Transverse colon (tissue), 4 donors: ENCODE measurements around the gene ETFDH. TPM values are rescaled to one million over a fixed set of nuclear protein-coding genes. Genes with fewer than 3 reads are reported as not detected.
"Not testable (repeated sequence)": the region's sequence is repeated elsewhere in the genome, so short reads cannot be mapped to it uniquely, and the experiment has no call there.

ENCODE experiments used
- DNase-seq: peaks from one replicate; pipeline ENCODE4 v3.0.0-alpha.2; 2019
- H3K27ac ChIP-seq, 4 donors: fragments of 200-600 bp; sonication (generic); 2 replicates each; pipeline ENCODE4 v1.5.1; 2016 to 2018; ENCODE audit warnings: inconsistent platforms in 4 of 4
- H3K27me3 ChIP-seq: fragments of 200-600 bp; sonication (generic); 2 replicates; pipeline ENCODE4 v1.5.1; 2017; ENCODE audit warnings: inconsistent platforms
- H3K36me3 ChIP-seq, 4 donors: fragments of 200-600 bp; sonication (generic); 2 replicates each; pipeline ENCODE4 v1.5.1; 2017 to 2019; ENCODE audit warnings: inconsistent platforms in 4 of 4
- H3K4me1 ChIP-seq, 4 donors: fragments of 200-600 bp; sonication (generic); 2 replicates each; pipeline ENCODE4 v1.5.1; 2017 to 2020; ENCODE audit warnings: inconsistent platforms in 4 of 4
- H3K4me3 ChIP-seq, 4 donors: fragments of 200-600 bp; sonication (generic); 1 replicate in 1 of 4; 2 replicates in 3 of 4; pipeline versions ENCODE4 v1.5.1 to v1.6.1; 2017 to 2019; ENCODE audit warnings: inconsistent platforms in 4 of 4
- H3K9me3 ChIP-seq, 2 donors: fragments of 200-600 bp; sonication (generic); 2 replicates each; pipeline ENCODE4 v1.5.1; 2017 to 2019; ENCODE audit warnings: inconsistent platforms in 2 of 2
- EP300 ChIP-seq: sonication (generic); formaldehyde crosslinking; IDR thresholded peaks from one replicate; pipeline ENCODE4 v1.6.1; 2017; ENCODE audit warnings: antibody characterized with exemption, low read depth
- POLR2A ChIP-seq: fragments of 450-650 bp; IDR thresholded peaks from one replicate; pipeline ENCODE4 v1.6.1; 2016; ENCODE audit warnings: antibody characterized with exemption, mild to moderate bottlenecking, moderate library complexity
- POLR2AphosphoS5 ChIP-seq, 3 donors: sonication (generic); formaldehyde crosslinking; IDR thresholded peaks; one replicate each; pipeline ENCODE4 v1.6.1; 2016; ENCODE audit warnings: antibody characterized with exemption in 3 of 3
- WGBS, 2 donors: methylation state at CpG; one replicate each; pipeline ENCODE4 v1.1.5; 2018; ENCODE audit warnings: low coverage in 1 of 2; 5-methylcytosine and 5-hydroxymethylcytosine counted together
- in situ Hi-C, 4 donors: fragments of 200-750 bp; cut with MboI; loops; one replicate each; pipeline versions ENCODE4 v1.15.0 to v1.15.1; 2017; ENCODE audit warnings: low sequenced_read_pairs in 3 of 4, low pct_ligation_motif_present in 1 of 4, low pct_unique_long_range_greater_than_20kb in 1 of 4
- intact Hi-C: fragments of 100-400 bp; cut with DNase I; formaldehyde crosslinking; loops from one replicate; pipeline ENCODE4 v1.15.1; 2023; ENCODE audit warnings: low total_unique reads
- total RNA-seq, 4 donors: library from RNA; depleted of rRNA; stranded (reverse); fragments of >200 nt; gene quantifications; one replicate each; pipeline ENCODE4 v1.1.0, GENCODE V29; 2016
- TF ChIP-seq, protein P1 (sequence below), 5 experiments: fragments of 200-600 bp in 3 of 5; fragments of 450-650 bp in 2 of 5; sonication (generic) in 3 of 5; IDR thresholded peaks; 1 replicate in 2 of 5; 2 replicates in 3 of 5; pipeline ENCODE4 v1.5.1; 2016 to 2017; ENCODE audit warnings: antibody characterized with exemption in 5 of 5, inconsistent platforms in 3 of 5, mild to moderate bottlenecking in 2 of 5, moderate library complexity in 1 of 5

The ETFDH gene
- total RNA-seq, 4 donors from 2014 or later: 19.5 to 144 (median 88.5) TPM

DNA sequence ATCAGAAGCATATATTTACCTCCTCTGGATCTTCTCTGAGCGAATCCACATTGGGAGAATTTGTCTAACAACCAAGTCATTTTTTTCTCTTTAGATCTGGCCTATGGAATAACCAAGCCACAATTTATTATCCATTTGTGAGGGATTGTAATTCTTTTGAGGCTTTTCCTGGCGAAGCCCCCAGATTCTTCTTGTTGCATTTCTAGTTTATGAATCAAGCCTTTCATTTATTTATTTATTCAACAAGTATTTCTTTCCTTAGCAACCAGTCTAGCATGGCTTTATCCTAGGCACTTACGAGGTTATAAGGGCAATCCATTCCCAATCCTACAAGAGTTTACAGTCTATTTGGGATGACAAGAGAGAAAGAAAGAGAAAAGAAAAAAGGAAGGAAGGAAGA lies 78.3 kb downstream of the ETFDH start:
- DNase-seq: no peak
- Histone ChIP-seq H3K36me3 (no peaks in the 10 kb centered on the region), H3K4me3 (no peak overlapping the region), H3K27me3 (no peaks in the 10 kb centered on the region), H3K4me1 (peaks cover 0 to 3% (median 0%) of the 10 kb centered on the region in 4 donors), H3K9me3 (no peaks in the 10 kb centered on the region), H3K27ac (peak overlapping the region in 2 of 4 donors; percentile 9 to 19)
- no peak for TF ChIP-seq EP300
- TF ChIP-seq, protein P1, sequence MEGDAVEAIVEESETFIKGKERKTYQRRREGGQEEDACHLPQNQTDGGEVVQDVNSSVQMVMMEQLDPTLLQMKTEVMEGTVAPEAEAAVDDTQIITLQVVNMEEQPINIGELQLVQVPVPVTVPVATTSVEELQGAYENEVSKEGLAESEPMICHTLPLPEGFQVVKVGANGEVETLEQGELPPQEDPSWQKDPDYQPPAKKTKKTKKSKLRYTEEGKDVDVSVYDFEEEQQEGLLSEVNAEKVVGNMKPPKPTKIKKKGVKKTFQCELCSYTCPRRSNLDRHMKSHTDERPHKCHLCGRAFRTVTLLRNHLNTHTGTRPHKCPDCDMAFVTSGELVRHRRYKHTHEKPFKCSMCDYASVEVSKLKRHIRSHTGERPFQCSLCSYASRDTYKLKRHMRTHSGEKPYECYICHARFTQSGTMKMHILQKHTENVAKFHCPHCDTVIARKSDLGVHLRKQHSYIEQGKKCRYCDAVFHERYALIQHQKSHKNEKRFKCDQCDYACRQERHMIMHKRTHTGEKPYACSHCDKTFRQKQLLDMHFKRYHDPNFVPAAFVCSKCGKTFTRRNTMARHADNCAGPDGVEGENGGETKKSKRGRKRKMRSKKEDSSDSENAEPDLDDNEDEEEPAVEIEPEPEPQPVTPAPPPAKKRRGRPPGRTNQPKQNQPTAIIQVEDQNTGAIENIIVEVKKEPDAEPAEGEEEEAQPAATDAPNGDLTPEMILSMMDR (IDR thresholded peaks at IDR 0.05): no peak
- no peak for TF ChIP-seq POLR2A
- TF ChIP-seq POLR2AphosphoS5 (IDR thresholded peaks at IDR 0.05): no peak
- in situ Hi-C loops: no loop called here
- 62 to 66% methylated on average over 3 of the region's 3 CpGs for WGBS, 2 donors
- intact Hi-C loops: no loop called here

DNA sequence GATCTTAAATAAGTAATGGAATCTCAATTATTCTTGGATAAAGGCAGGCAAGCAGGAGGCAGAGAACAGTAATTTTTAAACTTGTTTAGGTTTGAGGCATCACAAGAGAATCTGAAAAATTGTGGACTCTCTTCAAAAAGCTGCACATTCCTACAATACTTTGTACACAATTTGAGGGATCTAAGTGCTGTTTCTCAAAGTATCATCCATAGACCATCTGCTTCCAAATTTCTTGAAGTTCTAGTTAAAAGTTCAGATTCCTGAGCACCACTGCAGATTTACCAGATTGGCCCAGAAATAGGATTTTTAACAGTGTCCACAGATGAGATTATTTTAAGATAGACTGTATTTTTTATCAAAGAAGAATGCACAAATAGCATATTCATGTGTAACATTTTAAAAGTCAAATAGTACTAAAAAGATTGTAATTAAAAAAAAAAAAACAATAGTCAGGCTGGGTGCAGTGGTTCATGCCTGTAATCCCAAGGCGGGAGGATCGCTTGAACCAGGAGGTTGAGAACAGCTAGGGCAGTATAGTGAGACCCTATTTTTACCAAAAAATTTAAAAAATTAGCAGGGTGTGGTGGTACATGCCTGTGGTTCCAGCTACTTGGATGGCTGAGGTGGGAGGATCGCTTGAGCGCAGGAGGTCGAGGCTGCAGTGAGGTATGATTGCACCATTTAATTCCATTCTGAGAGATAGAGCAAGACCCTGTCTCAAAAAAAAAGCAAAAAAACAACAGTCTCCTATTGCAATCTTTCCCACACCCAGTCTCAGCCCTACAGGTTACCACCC lies 82.5 kb downstream of the ETFDH start:
- H3K36me3 ChIP-seq: no peaks in the 10 kb centered on the region
- in situ Hi-C loops (no loop called here), intact Hi-C loops (no loop called here)
- no peaks in the 10 kb centered on the region for H3K9me3 ChIP-seq
- H3K27ac ChIP-seq: no peak overlapping the region
- TF ChIP-seq, protein P1 (IDR thresholded peaks at IDR 0.05): no peak
- TF ChIP-seq POLR2AphosphoS5 (IDR thresholded peaks at IDR 0.05): no peak
- no peak for TF ChIP-seq POLR2A
- TF ChIP-seq EP300: no peak
- WGBS, 2 donors: 91 to 92% methylated on average over 5 of the region's 5 CpGs
- H3K4me3 ChIP-seq: no peak overlapping the region
- peaks cover 0 to 3% (median 0%) of the 10 kb centered on the region in 4 donors for H3K4me1 ChIP-seq
- no peaks in the 10 kb centered on the region for H3K27me3 ChIP-seq
- no peak for DNase-seq

DNA sequence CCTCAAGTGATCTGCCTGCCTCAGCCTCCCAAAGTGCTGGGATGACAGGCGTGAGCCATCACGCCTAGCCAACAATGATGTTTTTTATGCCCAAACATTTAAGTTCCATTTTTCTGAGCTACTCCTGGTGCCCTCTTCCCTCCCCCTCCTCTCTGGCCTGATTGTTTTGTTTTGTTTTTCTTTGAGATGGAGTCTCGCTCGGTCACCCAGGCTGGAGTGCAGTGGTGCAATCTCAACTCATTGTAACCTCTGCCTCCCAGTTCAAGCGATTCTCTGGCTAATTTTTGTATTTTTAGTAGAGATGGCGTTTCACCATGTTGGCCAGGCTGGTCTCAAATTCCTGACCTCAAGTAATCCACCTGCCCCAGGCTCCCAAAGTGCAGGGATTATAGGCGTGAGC lies 83.7 kb downstream of the ETFDH start:
- in situ Hi-C loops, H3K36me3 ChIP-seq, intact Hi-C loops, H3K27ac ChIP-seq, H3K4me1 ChIP-seq, DNase-seq, H3K27me3 ChIP-seq, H3K4me3 ChIP-seq, H3K9me3 ChIP-seq: not testable (repeated sequence)
- WGBS, 2 donors: 90 to 95% methylated on average over 7 of the region's 7 CpGs

DNA sequence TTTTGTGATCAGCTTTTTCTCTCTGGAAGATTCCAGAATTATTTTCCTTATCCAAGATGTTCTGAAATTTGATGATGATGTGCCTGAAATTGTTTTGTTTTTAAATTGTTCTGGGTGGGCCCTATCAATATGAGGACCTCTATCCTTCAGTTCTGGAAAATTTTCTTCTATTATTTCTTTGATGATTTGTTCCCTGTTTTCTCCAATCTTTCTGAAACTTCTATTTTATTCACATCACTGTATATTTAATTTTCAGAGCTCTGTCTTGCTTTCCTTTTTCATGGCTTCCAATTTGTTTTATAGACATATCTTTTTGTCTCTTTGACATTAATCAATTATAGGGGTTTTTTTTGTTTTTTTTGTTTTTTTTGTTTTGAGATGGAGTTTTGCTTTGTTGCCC lies 84.5 kb downstream of the ETFDH start:
- TF ChIP-seq EP300: no peak
- TF ChIP-seq, protein P1 (IDR thresholded peaks at IDR 0.05): no peak
- no peak for TF ChIP-seq POLR2A
- TF ChIP-seq POLR2AphosphoS5 (IDR thresholded peaks at IDR 0.05): no peak
- in situ Hi-C loops: no loop called here
- no peaks in the 10 kb centered on the region for H3K9me3 ChIP-seq
- H3K4me1 ChIP-seq: no peaks in the 10 kb centered on the region
- no peak overlapping the region for H3K4me3 ChIP-seq
- H3K36me3 ChIP-seq: no peaks in the 10 kb centered on the region
- H3K27ac ChIP-seq: no peak overlapping the region
- H3K27me3 ChIP-seq: no peaks in the 10 kb centered on the region
- no peak for DNase-seq
- intact Hi-C loops: no loop called here

DNA sequence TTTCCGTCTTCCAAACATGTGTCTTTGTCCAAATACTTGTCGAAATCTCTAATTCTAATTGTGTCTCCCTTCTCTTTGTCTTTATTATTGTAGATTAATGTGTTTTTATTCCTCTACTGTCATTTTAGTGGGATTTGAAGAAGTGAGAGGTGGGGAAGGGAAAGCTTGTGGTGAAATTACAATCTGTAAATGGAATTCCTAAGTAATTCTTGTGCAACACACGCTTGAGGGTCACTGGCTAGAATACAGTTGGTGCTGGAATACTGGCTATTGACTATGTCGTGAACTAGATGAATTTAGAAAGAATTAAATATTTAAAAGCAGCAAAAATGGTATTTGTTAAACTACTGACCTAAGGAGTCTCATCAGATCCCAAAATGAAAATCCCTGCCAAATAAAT lies 86.0 kb downstream of the ETFDH start:
- intact Hi-C loops: no loop called here
- Histone ChIP-seq H3K36me3 (no peaks in the 10 kb centered on the region), H3K27ac (no peak overlapping the region), H3K9me3 (no peaks in the 10 kb centered on the region), H3K27me3 (no peaks in the 10 kb centered on the region), H3K4me1 (no peaks in the 10 kb centered on the region), H3K4me3 (no peak overlapping the region)
- TF ChIP-seq POLR2AphosphoS5 (IDR thresholded peaks at IDR 0.05): no peak
- no peak for TF ChIP-seq POLR2A
- TF ChIP-seq EP300: no peak
- TF ChIP-seq, protein P1 (IDR thresholded peaks at IDR 0.05): no peak
- WGBS, 2 donors: 75 to 77% methylated on average over 4 of the region's 4 CpGs
- in situ Hi-C loops: no loop called here
- no peak for DNase-seq
